ENCODE results near the gene NDST1.

DNA sequence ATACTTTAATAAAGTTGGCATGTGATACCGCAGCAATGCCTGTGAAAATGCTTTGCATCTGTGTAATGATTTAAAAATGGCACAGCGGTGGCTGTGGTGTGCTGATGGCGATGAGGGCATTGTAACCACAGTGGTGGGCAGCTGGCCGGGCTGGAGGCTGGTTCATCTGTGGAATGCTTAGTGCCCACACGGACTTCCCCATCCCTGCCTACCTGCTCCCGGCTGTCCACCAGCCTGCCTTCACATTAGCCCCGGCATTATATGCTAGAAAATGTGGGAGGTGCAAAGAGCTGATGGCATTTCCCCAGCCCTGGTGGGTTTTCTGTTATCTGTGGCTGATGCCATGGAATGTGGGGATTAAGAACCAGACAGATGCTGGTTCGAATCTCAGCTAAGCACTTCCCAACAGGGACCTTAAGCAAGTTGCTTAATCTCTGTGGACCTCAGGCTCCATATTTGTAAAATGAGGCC is 2.9 kb upstream of the NDST1 start:
- TF ChIP-seq, protein P1, sequence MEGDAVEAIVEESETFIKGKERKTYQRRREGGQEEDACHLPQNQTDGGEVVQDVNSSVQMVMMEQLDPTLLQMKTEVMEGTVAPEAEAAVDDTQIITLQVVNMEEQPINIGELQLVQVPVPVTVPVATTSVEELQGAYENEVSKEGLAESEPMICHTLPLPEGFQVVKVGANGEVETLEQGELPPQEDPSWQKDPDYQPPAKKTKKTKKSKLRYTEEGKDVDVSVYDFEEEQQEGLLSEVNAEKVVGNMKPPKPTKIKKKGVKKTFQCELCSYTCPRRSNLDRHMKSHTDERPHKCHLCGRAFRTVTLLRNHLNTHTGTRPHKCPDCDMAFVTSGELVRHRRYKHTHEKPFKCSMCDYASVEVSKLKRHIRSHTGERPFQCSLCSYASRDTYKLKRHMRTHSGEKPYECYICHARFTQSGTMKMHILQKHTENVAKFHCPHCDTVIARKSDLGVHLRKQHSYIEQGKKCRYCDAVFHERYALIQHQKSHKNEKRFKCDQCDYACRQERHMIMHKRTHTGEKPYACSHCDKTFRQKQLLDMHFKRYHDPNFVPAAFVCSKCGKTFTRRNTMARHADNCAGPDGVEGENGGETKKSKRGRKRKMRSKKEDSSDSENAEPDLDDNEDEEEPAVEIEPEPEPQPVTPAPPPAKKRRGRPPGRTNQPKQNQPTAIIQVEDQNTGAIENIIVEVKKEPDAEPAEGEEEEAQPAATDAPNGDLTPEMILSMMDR (IDR thresholded peaks at IDR 0.05): no peak
- TF ChIP-seq POLR2A (IDR thresholded peaks at IDR 0.05): no peak
